Measurements from ENCODE around the gene IFNA16.
"Not testable (repeated sequence)": the region's sequence is repeated elsewhere in the genome, so short reads cannot be mapped to it uniquely, and the experiment has no call there.

Gene IFNA16

GRCh38 chr9:21210311-21210710, 6.8 kb downstream of the IFNA16 start:
- Histone ChIP-seq H3K4me3 (ENCODE audit: low read length, poor library complexity, severe bottlenecking) (no peak overlapping the region), H4K20me1 (ENCODE audit: insufficient read depth, low read length, poor library complexity, severe bottlenecking) (no peaks in the 10 kb centered on the region), H3K36me3 (ENCODE audit: insufficient read depth, low read length) (no peaks in the 10 kb centered on the region), H3K4me2 (ENCODE audit: low read depth, low read length, poor library complexity, severe bottlenecking) (no peak overlapping the region), H3F3A (ENCODE audit: low read depth) (no peaks in the 10 kb centered on the region), H3K4me1 (ENCODE audit: insufficient read depth, low read length, poor library complexity, severe bottlenecking) (no peaks in the 10 kb centered on the region), H3K9me2 (replicated peaks; ENCODE audit: low read depth, low read length) (no peaks in the 10 kb centered on the region), H3K9me3 (ENCODE audit: insufficient read depth, low read depth, low read length) (no peaks in the 10 kb centered on the region), H2AFZ (ENCODE audit: low read length) (no peak overlapping the region), H3K9ac (ENCODE audit: low read depth, low read length, poor library complexity, severe bottlenecking) (no peak overlapping the region), H3K79me2 (ENCODE audit: insufficient read depth, low read length) (no peaks in the 10 kb centered on the region), H3K27me3 (ENCODE audit: insufficient read depth, low read length, poor library complexity, severe bottlenecking) (no peaks in the 10 kb centered on the region)
- no peak for TF ChIP-seq EZH2phosphoT487 (IDR thresholded peaks at IDR 0.05; ENCODE audit: borderline replicate concordance)
- no peak for TF ChIP-seq CTCF (conservative IDR thresholded peaks at IDR 0.05; ENCODE audit: low read length)

GRCh38 chr9:21207043-21207442, 10.1 kb downstream of the IFNA16 start, which contains the start of gene IFNA10:
TSS of gene IFNA10 (minus strand) at chr9:21207143. CDS start at chr9:21207097, 46 bp downstream.
- H3K9me2 ChIP-seq (replicated peaks; ENCODE audit: low read depth, low read length); H3K9ac ChIP-seq (ENCODE audit: low read depth, low read length, poor library complexity, severe bottlenecking); H2AFZ ChIP-seq (ENCODE audit: low read length); H3F3A ChIP-seq (ENCODE audit: low read depth); H3K4me1 ChIP-seq (ENCODE audit: insufficient read depth, low read length, poor library complexity, severe bottlenecking); H3K27me3 ChIP-seq (ENCODE audit: insufficient read depth, low read length, poor library complexity, severe bottlenecking); H4K20me1 ChIP-seq (ENCODE audit: insufficient read depth, low read length, poor library complexity, severe bottlenecking); H3K36me3 ChIP-seq (ENCODE audit: insufficient read depth, low read length); H3K4me2 ChIP-seq (ENCODE audit: low read depth, low read length, poor library complexity, severe bottlenecking); H3K9me3 ChIP-seq (ENCODE audit: insufficient read depth, low read depth, low read length); H3K79me2 ChIP-seq (ENCODE audit: insufficient read depth, low read length); H3K4me3 ChIP-seq (ENCODE audit: low read length, poor library complexity, severe bottlenecking): not testable (repeated sequence)

- Histone ChIP-seq H3K4me2 (ENCODE audit: low read depth, low read length, poor library complexity, severe bottlenecking) (no peak overlapping the region), H4K20me1 (ENCODE audit: insufficient read depth, low read length, poor library complexity, severe bottlenecking) (no peaks in the 10 kb centered on the region), H3K4me3 (ENCODE audit: low read length, poor library complexity, severe bottlenecking) (no peak overlapping the region), H3K4me1 (ENCODE audit: insufficient read depth, low read length, poor library complexity, severe bottlenecking) (no peaks in the 10 kb centered on the region), H3F3A (ENCODE audit: low read depth) (no peaks in the 10 kb centered on the region), H3K36me3 (ENCODE audit: insufficient read depth, low read length) (no peaks in the 10 kb centered on the region), H3K27me3 (ENCODE audit: insufficient read depth, low read length, poor library complexity, severe bottlenecking) (no peaks in the 10 kb centered on the region), H2AFZ (ENCODE audit: low read length) (no peak overlapping the region), H3K79me2 (ENCODE audit: insufficient read depth, low read length) (no peaks in the 10 kb centered on the region), H3K9me3 (ENCODE audit: insufficient read depth, low read depth, low read length) (no peaks in the 10 kb centered on the region), H3K9me2 (replicated peaks; ENCODE audit: low read depth, low read length) (no peaks in the 10 kb centered on the region), H3K9ac (ENCODE audit: low read depth, low read length, poor library complexity, severe bottlenecking) (no peak overlapping the region)
- TF ChIP-seq CTCF (conservative IDR thresholded peaks at IDR 0.05; ENCODE audit: low read length) (no peak), EZH2phosphoT487 (IDR thresholded peaks at IDR 0.05; ENCODE audit: borderline replicate concordance) (no peak)
Observed at GRCh38 chr9:21205204-21205603, 11.9 kb downstream of the IFNA16 start.

GRCh38 chr9:21202105-21202504, 15.0 kb downstream of the IFNA16 start, which contains the start of gene IFNA7:
TSS of gene IFNA7 (minus strand) at chr9:21202205. CDS start at chr9:21202165, 40 bp downstream.
- not testable (repeated sequence) for H3F3A ChIP-seq (ENCODE audit: low read depth); H3K4me1 ChIP-seq (ENCODE audit: insufficient read depth, low read length, poor library complexity, severe bottlenecking); H3K9me2 ChIP-seq (replicated peaks; ENCODE audit: low read depth, low read length); H3K36me3 ChIP-seq (ENCODE audit: insufficient read depth, low read length); H4K20me1 ChIP-seq (ENCODE audit: insufficient read depth, low read length, poor library complexity, severe bottlenecking); H3K79me2 ChIP-seq (ENCODE audit: insufficient read depth, low read length); H3K4me2 ChIP-seq (ENCODE audit: low read depth, low read length, poor library complexity, severe bottlenecking); H3K4me3 ChIP-seq (ENCODE audit: low read length, poor library complexity, severe bottlenecking); H3K9ac ChIP-seq (ENCODE audit: low read depth, low read length, poor library complexity, severe bottlenecking); H2AFZ ChIP-seq (ENCODE audit: low read length); H3K9me3 ChIP-seq (ENCODE audit: insufficient read depth, low read depth, low read length); H3K27me3 ChIP-seq (ENCODE audit: insufficient read depth, low read length, poor library complexity, severe bottlenecking)
